Stimulated activated CD4-positive, alpha-beta T cell treated with anti-CD3 and anti-CD28 coated beads, Interleukin-12 subunit alpha, Interleukin-12 subunit beta, amount 100 ng/mL, for 48 hours (primary cell): Measurements from ENCODE around the gene PIAS1.
"Not testable (repeated sequence)": the region's sequence is repeated elsewhere in the genome, so short reads cannot be mapped to it uniquely, and the experiment has no call there.

Experiments used
- DNase-seq, 3 donors: peaks; one replicate each; pipeline ENCODE4 v3.0.0-alpha.2; 2020; ENCODE audit warnings: low read depth in 2 of 3, low spot score in 1 of 3

The PIAS1 gene

GRCh38 chr15:68034081-68034480 lies 20.0 kb upstream of the PIAS1 start:
- no peak for DNase-seq

DNA sequence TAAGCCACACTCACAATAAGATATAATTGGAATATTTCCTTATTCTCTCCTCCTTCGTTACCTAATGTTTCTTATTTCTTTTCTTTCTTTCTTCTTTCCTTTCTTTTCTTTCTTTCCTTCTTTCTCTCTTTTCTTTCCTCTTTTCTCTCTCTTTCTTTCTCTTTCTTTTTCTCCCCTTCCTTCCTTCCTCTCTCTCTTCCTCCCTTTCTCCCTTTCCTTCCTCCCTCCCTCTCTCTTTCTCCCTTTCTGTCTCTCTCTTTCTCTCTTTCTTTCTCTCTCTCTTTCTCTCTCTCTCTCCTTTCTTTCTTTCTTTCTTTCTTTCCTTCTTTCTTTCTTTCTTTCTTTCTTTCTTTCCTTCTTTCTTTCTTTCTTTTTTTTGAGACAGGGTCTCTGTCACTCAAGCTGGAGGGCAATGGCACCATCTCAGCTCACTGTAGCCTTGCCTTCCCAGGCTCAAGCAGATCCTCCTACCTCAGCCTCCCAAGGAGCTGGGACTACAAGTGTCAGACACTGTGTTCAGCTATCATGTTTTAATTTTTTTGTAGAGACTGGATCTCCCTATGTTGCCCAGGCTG lies 19.3 kb upstream of the PIAS1 start:
- DNase-seq, result no peak

DNA sequence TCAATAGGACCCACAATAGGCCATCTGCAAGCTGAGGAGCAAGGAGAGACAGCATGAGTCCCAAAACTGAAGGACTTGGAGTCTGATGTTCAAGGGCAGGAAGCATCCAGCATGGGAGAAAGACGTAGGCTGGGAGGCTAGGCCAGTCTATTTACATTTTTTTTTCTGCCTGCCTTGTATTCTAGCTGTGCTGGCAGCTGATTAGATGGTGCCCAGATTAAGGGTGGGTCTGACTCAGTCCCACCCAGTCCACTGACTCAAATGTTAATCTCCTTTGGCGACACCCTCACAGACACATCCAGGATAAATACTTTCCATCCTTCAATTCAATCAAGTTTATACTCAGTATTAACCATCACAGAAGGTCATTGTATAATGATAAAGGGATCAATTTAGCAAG lies 15.9 kb upstream of the PIAS1 start:
- DNase-seq, result no peak

DNA sequence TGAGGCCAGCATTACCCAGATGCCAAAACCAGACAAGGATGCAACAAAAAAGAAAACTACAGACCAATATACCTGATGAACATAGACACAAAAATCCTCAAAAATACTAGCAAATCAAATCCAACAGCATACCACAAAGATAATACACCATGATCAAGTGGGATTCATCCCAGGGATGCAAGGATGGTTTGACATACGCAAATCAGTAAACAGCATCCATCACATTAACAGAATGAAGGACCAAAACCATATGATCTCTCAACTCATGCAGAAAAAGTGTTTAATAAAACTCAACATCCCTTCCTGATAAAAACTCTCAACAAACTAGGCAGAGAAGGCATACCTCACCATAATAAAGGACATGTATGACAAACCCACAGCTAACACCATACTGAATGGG lies 14.0 kb upstream of the PIAS1 start:
- DNase-seq, result no peak

GRCh38 chr15:68042156-68042854 lies 11.8 kb upstream of the PIAS1 start:
- DNase-seq, result no peak

GRCh38 chr15:68042855-68043222 lies 11.3 kb upstream of the PIAS1 start:
- DNase-seq, result no peak

DNA sequence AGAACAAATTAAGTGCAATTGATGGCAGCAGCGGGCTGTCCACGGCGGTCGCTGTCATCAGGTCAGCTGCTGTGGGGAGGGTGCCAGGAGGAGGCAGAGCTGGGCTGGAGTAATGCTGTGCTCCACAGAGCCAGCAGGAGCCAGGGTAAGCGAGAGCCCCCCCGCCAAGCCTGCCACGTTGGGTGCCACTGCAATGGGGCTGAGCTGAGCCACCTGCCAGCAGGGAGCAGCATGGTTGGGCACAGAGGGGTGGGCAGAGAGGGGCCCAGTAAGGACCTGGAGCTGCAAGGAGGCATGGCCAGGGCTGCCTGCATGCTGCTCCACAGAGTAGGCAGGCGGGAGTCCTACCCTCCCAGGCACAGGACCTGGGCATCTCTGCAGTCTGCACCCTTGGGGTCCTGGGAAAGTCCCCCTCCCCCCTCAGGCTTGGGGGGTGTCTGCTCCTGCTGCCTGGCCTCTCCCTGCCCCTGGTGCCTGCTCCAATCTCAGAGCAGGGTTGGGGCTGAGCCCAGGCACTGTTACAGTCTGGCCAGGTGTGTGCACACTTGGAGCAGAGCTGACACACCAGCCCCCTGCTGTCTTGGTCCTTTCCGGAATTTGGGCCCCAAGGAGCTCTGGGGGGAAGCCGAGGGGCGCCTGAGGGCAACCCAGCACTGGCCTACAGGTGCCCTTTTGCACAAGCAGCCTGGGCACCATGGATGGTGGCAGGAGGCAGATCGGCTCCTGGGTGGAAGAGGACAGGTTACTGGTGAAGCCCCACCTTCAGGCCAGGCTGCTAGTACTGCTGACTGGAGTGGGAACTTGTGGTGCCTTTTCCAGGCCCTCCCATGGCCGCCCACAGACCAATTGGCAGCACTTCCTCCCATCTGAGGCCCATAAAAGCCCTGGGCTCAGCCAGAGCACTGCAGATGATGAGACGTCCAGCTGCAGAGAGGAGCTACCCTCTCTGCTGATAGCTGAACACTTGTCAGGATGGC lies 8.5 kb upstream of the PIAS1 start:
- no peak for DNase-seq

- no peak for DNase-seq
These were observed 6.3 kb upstream of the PIAS1 start for GRCh38 chr15:68047826-68048225.

DNA sequence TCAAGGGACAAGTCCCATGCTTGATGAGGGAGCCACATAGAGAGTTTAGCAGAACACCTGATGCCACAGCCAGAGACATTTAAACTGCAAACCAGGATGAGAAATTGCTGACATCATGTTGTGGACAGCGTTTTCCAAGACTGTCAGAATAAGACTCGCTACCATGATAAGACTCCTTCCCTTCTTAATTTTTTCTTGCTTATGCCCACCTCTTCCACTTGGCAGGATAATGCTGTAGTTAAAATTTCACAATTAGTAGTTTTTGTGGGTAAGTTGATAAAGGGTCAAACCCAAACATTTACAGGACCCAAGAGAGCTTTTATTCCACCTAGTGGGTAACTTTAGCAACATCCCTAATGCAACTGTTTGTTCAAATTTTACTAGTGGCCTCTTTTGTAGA lies 3.0 kb upstream of the PIAS1 start:
- DNase-seq, result no peak

DNA sequence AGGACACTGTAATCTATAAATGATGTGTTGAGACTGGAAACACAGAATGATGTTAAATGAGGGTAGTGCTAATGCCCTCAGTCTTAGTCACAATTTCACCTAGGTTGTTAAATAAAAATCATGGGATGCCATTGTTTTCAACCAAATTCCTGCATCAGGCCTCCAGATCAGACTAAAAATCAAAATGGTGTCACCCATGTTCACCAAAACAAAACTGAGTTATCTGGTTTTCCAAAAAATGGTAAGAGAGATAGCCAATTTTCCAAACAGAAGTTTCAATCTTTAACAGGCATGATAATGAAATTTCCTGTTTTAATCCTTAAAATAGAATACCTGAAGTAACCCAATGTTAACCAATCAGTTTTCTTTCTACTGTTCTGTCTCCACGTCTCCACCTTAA lies 2.2 kb upstream of the PIAS1 start:
- DNase-seq, result no peak

DNA sequence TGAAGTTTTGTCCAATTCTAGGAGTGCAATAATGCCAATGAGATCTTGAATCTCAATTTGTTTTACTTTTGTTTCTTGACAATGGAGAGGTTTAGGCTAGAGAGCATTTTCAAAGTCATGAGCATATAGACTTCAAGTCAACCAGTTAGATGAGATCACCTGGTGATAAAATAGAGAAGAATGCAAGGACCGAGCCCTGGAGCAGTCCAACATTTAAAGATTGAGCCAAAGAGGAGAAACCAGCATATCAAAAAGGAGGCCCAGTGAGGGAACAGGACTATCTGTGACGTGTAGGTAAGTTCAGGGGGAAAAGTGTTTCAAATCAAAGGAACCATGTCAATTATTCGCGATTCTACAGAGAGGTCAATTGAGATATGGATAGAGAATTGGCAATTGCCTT lies 1.7 kb upstream of the PIAS1 start:
- DNase-seq, result no peak

- no peak for DNase-seq
These were observed 1.1 kb upstream of the PIAS1 start for GRCh38 chr15:68053001-68053400.

DNA sequence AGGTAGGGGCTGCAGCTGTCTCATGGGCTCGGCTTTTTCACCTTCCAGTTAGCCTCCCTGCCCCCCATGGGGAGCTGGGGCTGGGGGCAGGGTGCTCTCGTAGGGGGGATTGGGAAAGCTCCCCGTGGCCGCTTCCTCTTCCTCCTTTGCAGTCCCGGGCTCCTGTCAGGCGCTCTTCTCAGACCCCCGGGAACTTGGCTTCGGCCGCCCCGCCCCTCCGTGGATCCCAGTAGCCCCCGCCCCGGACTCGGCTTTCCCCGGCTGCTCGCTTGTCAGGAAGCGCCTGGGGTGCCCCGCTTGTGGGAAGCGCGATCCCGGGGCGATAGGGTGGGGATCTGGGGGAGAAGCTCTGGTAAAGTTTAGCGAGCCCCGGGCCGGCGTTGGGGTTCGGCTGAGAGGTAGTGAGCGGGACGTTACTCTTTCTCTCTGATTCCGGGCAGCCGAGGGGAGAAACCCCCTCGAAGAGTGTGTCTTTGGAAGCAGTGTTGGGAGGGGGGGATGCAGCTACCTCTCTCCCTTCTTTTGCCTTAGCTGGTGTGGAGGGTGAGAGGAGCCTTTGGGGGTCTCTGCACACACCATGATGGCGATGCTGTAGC lies 611 bp downstream of the PIAS1 start:
- DNase-seq, result peak in 2 of 3 donors; percentile 11 to 33

DNA sequence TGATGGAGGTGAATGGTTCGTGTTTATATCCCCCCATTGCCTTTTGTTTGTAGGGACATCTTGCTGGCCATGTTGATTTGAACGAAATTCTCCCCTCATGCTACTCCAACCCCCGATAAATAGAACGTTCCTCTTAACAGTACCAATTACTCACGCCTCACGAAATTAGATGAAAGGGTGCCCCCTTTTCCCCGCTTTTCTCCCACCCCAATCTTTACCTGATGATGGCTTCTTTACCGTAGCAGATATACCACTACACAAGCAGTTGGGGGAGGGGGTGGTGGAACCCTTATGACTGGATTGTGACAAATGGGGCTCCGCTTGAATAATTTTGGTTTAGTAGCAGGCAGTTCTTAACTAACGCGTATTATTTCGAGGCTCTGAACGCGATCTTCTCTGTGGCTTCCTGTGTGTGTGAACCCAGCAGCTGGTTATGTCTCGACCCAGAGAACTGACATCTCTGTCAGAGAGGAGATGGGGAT lies 1.1 kb downstream of the PIAS1 start:
- DNase-seq, result peak; percentile 49 to 66 (median 54)

DNA sequence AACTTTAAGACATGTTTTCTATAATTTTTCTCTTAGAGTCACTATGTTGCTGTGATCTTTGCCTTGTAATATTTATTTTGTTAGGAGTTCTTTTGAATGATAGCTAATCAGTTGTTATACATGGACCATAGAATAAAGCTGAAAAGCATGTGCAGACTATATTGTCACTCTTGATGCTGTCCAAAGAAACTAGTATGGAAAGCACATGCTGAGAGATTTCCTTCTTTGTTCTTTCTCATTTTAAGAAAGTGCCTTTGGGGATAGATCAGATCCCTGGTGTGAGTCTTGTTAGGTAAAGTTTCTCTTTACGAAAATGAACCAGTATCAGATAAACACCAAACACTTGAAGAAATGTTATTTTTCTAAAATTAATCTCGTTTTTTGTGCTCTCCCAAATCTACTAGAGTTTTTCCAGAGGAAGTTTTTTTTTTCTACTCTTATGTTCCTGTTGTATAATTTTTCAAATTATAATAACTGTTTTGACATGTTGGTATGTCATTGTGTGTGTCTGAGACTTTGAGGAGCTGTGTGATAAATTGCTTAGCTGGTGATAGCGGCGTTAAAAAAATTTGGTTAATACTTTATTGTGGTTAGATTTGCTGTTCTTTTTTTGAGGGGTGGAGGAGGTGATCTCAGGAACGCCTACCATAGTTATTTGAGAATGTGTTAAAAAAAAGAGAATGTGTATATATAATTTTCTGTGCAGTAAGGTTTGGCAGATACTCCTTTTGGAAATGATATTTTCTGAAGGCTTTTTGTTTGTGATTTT lies 2.2 kb downstream of the PIAS1 start:
- no peak for DNase-seq

DNA sequence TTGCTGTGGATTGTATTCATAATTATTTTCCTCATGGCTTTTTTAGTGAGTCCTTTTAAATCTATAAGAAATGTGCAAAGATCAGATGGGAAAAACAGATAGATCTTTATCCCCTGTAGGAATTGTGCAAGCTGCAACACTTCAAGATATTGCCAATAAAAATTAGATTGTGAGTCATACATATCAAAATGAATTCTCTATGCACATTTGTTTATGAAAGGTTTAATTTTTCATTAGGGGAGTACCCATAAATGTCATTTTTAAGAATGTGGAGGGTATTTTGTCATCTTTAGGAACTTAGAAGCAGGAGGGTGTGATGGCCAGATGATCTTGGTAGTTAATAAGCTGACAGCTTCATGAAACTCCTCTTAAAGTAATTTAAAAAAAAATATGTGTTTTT lies 2.9 kb downstream of the PIAS1 start:
- no peak for DNase-seq

DNA sequence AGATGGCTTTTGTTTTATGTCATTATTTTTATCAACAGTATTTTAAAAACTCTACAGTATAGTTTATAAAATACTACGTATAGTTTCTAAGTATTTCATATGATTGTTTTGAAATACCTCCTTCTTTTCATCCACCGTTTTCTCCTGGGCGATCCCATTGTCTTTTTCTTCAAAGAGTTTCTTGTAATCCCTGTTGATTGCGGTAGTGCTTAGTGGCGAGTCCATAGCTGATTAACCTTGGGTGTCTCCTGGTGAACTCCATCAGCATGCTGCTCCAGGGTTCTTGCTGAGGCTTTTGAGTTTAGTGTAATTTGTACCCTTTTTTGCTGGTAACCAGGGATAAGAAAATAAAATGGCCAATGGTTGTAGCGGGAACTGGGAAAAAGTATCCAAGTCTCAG lies 3.6 kb downstream of the PIAS1 start:
- no peak for DNase-seq

DNA sequence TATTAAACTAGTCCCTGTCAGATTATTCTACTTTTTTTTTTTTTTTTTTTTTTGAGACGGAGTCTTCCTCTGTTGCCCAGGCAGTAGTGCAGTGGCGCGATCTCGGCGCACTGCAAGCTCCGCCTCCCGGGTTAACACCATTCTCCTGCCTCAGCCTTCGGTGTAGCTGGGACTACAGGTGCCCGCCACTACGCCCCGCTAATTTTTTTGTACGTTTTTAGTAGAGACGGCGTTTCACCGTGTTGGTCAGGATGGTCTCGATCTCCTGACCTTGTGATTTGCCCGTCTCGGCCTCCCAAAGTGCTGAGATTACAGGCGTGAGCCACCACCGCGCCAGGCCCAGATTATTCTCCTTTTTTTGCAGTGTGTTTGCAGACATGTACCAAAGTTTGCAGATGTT lies 4.9 kb downstream of the PIAS1 start:
- not testable (repeated sequence) for DNase-seq

DNA sequence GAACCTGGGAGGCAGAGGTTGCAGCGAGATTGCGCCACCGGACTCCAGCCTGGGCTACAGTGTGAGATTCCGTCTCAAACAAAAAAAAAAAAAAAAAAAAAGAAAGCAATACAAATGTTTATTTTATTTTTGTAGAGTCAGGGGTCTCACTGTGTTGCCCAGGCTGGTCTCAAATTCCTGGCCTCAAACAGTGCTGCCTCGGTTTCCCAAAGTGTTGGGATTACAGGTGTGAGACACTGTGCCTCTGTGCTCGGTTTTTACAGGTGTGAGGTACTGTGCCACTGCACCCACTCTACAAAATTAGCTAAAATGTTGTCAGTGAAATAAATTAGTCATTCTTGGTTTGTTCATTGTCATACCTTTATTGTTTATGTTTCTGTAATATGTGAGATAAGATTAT lies 5.5 kb downstream of the PIAS1 start:
- DNase-seq, result no peak

- no peak for DNase-seq
These were observed 7.1 kb downstream of the PIAS1 start for GRCh38 chr15:68061171-68061570.

DNA sequence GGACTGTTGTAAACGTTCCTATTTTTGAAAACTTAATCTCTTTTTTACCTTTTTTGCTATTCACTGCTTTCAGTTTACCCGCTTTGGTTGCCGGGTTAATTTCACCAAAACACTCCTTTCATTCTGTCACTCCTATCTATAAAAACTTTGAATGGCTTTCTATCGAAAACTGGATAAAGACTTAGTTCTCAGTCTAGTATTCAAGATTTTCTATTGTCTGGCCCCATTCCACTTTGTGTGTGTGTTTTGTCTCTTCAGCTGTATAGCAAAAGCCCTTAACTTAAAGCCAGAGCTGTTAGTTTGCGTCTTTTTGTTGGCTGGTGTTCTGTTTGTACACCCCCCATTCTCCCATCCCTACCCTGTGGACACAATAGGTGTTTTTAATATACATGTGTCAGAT lies 7.5 kb downstream of the PIAS1 start:
- no peak for DNase-seq
